Kidney (tissue), 14 donors: ENCODE measurements around the gene ATP8B1. TPM values are rescaled to one million over a fixed set of nuclear protein-coding genes. Genes with fewer than 3 reads are reported as not detected.
"Not testable (repeated sequence)": the region's sequence is repeated elsewhere in the genome, so short reads cannot be mapped to it uniquely, and the experiment has no call there.

ENCODE experiments used
- DNase-seq, 5 donors: peaks; one replicate each; pipeline ENCODE4 v3.0.0-alpha.2; 2013 to 2020
- FAIRE-seq: peaks from 2 replicates; lab custom pipeline; 2012; peaks lifted over from hg19 to GRCh38; lab: Jason Lieb, UNC
- H3K27ac ChIP-seq, 2 donors: one replicate each; pipeline ENCODE4 v1.7.0; 2013; ENCODE audit warnings: low read depth in 2 of 2, low read length in 2 of 2, inconsistent platforms in 1 of 2
- H3K27me3 ChIP-seq: one replicate; pipeline ENCODE4 v1.7.1; 2013; ENCODE audit warnings: low read length, inconsistent platforms; ENCODE audit not compliant: control insufficient read depth, insufficient read depth
- H3K36me3 ChIP-seq, 3 donors: one replicate each; pipeline versions ENCODE4 v1.7.0 to v1.7.1; 2013; ENCODE audit warnings: low read length in 3 of 3, control low read depth in 1 of 3, inconsistent platforms in 1 of 3; ENCODE audit not compliant: insufficient read depth in 3 of 3, control insufficient read depth in 2 of 3
- H3K4me1 ChIP-seq, 3 donors: one replicate each; pipeline versions ENCODE4 v1.7.0 to v1.7.1; 2013; ENCODE audit warnings: low read length in 3 of 3, inconsistent platforms in 1 of 3, low read depth in 1 of 3; ENCODE audit not compliant: control insufficient read depth in 2 of 3, insufficient read depth in 2 of 3
- H3K4me3 ChIP-seq, 3 donors: one replicate each; pipeline versions ENCODE4 v1.7.0 to v1.8.1; 2013; ENCODE audit warnings: low read length in 3 of 3, control low read depth in 1 of 3, inconsistent platforms in 1 of 3
- H3K9ac ChIP-seq, 3 donors: one replicate each; pipeline versions ENCODE4 v1.7.0 to v1.7.1; 2013; ENCODE audit warnings: low read length in 3 of 3, control low read depth in 1 of 3, inconsistent platforms in 1 of 3
- H3K9me3 ChIP-seq, 3 donors: one replicate each; pipeline versions ENCODE4 v1.7.0 to v1.7.1; 2013; ENCODE audit warnings: low read length in 3 of 3, control low read depth in 1 of 3, inconsistent platforms in 1 of 3; ENCODE audit not compliant: control insufficient read depth in 2 of 3, insufficient read depth in 1 of 3
- CTCF ChIP-seq: IDR thresholded peaks from 3 replicates; pipeline ENCODE4 v1.5.1; 2012; ENCODE audit warnings: mild to moderate bottlenecking, moderate library complexity, borderline replicate concordance; ENCODE audit not compliant: insufficient read depth; ENCODE audit errors: extremely low read depth
- intact Hi-C: fragments of 100-400 bp; cut with DNase I; formaldehyde crosslinking; loops from one replicate; pipeline ENCODE4 v1.11.1; 2022
- polyA plus RNA-seq: library from polyadenylated mRNA; stranded (reverse); fragments of 350-450 nt; fragmentation: Illumina TruSeq; extraction: RNeasy Lipid Tissue Mini Kit (QIAGEN cat#74804); gene quantifications from one replicate; pipeline ENCODE4 v1.2.3, GENCODE V29; 2014; ENCODE audit warnings: low read depth, low replicate concordance; ENCODE audit not compliant: insufficient read depth
- total RNA-seq: library from RNA; stranded (reverse); fragmentation: NEBNext Ultra II Directional; extraction: Animal tissue kit (Norgen Biotek cat#: 25700); gene quantifications from one replicate; pipeline ENCODE4 v1.2.1, GENCODE V29; 2021
- donor health status: control.
- donor health status: control.
- donor health status: control.
- donor health status: control.
- donor health status: control.
- donor health status: DM: yes; HTN: yes; CAD: no.
- donor health status: Normal renal cell carcinoma (clear cell type).

The ATP8B1 gene
- total and polyA plus RNA-seq, 2 donors from 2014 or later = 5.2 to 40.8 TPM

- Histone ChIP-seq H3K4me3 (no peak overlapping the region), H3K9ac (no peak overlapping the region), H3K27ac (no peak overlapping the region), H3K9me3 (no peaks in the 10 kb centered on the region), H3K27me3 (no peaks in the 10 kb centered on the region), H3K36me3 (no peaks in the 10 kb centered on the region), H3K4me1 (no peaks in the 10 kb centered on the region)
- no peak for DNase-seq
- intact Hi-C loops = no loop called here
- TF ChIP-seq CTCF = no peak
- no peak for FAIRE-seq
Measured at GRCh38 chr18:57644540-57644939, 158.6 kb downstream of the ATP8B1 start.

GRCh38 chr18:57643726-57644125, 159.4 kb downstream of the ATP8B1 start:
- H3K4me1 ChIP-seq, H3K36me3 ChIP-seq, FAIRE-seq, intact Hi-C loops, H3K9ac ChIP-seq, H3K4me3 ChIP-seq, H3K27ac ChIP-seq, H3K9me3 ChIP-seq, DNase-seq, H3K27me3 ChIP-seq: not testable (repeated sequence)

- H3K4me1 ChIP-seq, intact Hi-C loops, H3K9ac ChIP-seq, H3K27me3 ChIP-seq, H3K36me3 ChIP-seq, H3K9me3 ChIP-seq, H3K27ac ChIP-seq, DNase-seq, H3K4me3 ChIP-seq, FAIRE-seq: not testable (repeated sequence)
Measured at GRCh38 chr18:57642462-57642861, 160.7 kb downstream of the ATP8B1 start.

- H3K36me3 ChIP-seq = no peaks in the 10 kb centered on the region
- H3K27ac ChIP-seq = no peak overlapping the region
- no peaks in the 10 kb centered on the region for H3K4me1 ChIP-seq
- no peak for FAIRE-seq
- DNase-seq = no peak
- H3K9me3 ChIP-seq = no peaks in the 10 kb centered on the region
- no peak for TF ChIP-seq CTCF
- intact Hi-C loops = no loop called here
- H3K9ac ChIP-seq = no peak overlapping the region
- no peak overlapping the region for H3K4me3 ChIP-seq
- no peaks in the 10 kb centered on the region for H3K27me3 ChIP-seq
Measured at GRCh38 chr18:57640749-57641148, 162.4 kb downstream of the ATP8B1 start.

- no peak for TF ChIP-seq CTCF
- intact Hi-C loops = no loop called here
- no peak for FAIRE-seq
- Histone ChIP-seq H3K9me3 (no peaks in the 10 kb centered on the region), H3K36me3 (no peaks in the 10 kb centered on the region), H3K4me3 (no peak overlapping the region), H3K27me3 (no peaks in the 10 kb centered on the region), H3K27ac (no peak overlapping the region), H3K4me1 (no peaks in the 10 kb centered on the region), H3K9ac (no peak overlapping the region)
- no peak for DNase-seq
Measured at GRCh38 chr18:57640236-57640635, 162.9 kb downstream of the ATP8B1 start.
